Midbrain (tissue), 1 donor: Measurements from ENCODE around the gene CYB5D1.
A peak's percentile ranks its signal among the peaks of the same experiment; 100 is the strongest.

Experiments
- DNase-seq: peaks from one replicate; lab custom pipeline; 2025; lab: John Stamatoyannopoulos, UW

CYB5D1 gene

DNA sequence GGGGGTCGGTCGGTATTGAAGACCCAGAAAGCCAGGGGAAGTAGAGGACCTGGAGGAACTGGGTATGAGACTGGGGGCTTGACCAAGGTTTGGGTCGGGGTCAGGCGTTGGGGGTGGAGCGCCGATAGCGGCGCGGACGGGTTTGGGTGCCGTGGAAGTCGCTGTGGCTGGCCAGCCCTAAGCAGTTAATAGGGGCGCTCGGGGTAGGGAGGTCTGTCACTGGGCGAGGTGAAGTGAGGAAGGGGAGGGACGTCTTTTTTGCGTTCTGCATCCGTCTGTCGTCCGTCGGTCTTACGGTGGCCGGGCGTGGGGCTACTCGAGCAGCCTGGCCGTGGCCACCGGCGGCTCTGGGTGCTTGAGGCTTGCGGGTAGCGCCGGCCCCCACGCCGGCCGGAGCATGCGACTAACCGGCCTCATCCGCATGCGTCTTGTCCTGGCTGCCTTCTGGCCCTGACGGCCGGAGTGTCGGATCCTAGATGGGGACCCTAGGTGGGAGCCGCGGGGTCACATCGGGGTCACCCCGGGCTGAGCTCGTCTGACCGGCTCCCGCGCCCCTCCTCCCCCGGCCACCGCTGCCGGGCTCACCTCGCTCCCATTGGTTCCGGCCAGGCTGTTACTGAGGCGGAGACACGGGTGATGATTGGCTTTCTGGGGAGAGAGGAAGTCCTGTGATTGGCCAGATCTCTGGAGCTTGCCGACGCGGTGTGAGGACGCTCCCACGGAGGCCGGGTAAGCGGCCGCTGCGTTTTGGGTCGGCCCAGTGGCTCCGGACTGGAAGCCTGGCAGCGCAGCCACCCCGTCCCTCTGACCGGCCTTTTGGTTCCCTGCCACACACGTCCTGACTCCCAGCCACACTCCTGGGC is 13.3 kb upstream of the CYB5D1 start:
- peak; percentile 97 for DNase-seq

DNA sequence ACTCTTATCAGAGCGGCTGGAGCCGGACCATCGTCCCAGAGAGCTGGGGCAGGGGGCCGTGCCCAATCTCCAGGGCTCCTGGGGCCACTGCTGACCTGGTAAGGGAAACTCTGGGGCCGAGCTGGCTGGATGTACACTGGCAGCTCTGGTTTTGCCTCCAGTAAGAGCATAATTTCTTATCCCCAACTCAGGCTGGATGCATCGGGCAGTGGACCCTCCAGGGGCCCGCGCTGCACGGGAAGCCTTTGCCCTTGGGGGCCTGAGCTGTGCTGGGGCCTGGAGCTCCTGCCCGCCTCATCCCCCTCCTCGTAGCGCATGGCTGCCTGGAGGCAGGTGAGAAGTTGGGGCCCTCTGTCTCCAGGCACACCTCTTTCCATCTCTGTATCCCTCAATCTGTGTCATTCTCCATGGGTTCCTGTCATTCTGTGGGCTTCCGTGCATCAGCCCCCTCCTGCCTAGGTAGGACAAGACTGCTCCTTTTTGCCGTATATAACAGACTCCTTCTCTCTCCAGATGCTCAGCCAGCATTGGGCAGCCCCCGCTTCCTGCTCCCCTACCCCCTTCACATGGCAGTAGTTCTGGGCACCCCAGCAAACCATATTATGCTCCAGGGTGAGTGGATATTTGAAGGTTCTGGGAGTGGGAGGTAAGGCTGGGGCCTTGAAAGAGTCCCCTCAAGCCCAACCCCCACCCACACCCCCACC is 12.3 kb upstream of the CYB5D1 start:
- no peak for DNase-seq

DNA sequence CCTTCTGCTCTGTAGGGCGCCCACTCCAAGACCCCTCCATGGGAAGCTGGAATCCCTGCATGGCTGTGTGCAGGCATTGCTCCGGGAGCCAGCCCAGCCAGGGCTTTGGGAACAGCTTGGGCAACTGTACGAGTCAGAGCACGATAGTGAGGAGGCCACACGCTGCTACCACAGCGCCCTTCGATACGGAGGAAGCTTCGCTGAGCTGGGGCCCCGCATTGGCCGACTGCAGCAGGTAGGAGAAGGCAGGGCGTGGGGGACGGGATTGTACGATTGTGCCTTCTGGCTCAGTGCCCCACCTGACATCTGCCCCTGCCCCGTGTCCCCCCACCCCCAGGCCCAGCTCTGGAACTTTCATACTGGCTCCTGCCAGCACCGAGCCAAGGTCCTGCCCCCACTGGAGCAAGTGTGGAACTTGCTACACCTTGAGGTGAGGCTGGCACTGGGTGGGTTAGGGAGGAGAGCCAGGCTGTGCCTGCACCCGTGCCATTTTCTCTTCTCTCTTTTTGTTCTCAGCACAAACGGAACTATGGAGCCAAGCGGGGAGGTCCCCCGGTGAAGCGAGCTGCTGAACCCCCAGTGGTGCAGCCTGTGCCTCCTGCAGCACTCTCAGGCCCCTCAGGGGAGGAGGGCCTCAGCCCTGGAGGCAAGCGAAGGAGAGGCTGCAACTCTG is 11.6 kb upstream of the CYB5D1 start:
- no peak for DNase-seq

DNA sequence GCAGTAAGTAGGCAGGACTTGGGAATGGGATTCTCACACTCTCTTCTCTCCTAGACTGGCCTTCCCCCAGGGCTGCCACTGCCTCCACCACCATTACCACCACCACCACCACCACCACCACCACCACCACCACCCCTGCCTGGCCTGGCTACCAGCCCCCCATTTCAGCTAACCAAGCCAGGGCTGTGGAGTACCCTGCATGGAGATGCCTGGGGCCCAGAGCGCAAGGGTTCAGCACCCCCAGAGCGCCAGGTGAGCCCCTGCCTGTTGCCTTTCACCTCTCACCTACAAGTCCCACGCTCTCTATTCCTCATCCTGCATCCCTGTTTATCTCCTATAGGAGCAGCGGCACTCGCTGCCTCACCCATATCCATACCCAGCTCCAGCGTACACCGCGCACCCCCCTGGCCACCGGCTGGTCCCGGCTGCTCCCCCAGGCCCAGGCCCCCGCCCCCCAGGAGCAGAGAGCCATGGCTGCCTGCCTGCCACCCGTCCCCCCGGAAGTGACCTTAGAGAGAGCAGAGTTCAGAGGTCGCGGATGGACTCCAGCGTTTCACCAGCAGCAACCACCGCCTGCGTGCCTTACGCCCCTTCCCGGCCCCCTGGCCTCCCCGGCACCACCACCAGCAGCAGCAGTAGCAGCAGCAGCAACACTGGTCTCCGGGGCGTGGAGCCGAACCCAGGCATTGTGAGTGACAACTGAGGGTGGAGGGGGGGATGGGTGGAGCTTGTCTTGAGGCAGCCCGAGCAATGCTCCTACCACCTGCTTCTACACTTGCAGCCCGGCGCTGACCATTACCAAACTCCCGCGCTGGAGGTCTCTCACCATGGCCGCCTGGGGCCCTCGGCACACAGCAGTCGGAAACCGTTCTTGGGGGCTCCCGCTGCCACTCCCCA is 10.8 kb upstream of the CYB5D1 start:
- DNase-seq, result no peak

DNA sequence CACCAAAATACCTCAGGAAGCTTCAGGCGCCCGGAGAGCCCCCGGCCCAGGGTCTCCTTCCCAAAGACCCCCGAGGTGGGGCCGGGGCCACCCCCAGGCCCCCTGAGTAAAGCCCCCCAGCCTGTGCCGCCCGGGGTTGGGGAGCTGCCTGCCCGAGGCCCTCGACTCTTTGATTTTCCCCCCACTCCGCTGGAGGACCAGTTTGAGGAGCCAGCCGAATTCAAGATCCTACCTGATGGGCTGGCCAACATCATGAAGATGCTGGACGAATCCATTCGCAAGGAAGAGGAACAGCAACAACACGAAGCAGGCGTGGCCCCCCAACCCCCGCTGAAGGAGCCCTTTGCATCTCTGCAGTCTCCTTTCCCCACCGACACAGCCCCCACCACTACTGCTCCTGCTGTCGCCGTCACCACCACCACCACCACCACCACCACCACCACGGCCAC is 9.6 kb upstream of the CYB5D1 start:
- DNase-seq, result no peak

DNA sequence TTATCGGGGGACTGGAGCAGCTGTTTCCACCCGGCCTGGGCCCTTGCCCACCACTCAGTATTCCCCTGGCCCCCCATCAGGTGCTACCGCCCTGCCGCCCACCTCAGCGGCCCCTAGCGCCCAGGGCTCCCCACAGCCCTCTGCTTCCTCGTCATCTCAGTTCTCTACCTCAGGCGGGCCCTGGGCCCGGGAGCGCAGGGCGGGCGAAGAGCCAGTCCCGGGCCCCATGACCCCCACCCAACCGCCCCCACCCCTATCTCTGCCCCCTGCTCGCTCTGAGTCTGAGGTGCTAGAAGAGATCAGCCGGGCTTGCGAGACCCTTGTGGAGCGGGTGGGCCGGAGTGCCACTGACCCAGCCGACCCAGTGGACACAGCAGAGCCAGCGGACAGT is 9.1 kb upstream of the CYB5D1 start:
- no peak for DNase-seq

DNA sequence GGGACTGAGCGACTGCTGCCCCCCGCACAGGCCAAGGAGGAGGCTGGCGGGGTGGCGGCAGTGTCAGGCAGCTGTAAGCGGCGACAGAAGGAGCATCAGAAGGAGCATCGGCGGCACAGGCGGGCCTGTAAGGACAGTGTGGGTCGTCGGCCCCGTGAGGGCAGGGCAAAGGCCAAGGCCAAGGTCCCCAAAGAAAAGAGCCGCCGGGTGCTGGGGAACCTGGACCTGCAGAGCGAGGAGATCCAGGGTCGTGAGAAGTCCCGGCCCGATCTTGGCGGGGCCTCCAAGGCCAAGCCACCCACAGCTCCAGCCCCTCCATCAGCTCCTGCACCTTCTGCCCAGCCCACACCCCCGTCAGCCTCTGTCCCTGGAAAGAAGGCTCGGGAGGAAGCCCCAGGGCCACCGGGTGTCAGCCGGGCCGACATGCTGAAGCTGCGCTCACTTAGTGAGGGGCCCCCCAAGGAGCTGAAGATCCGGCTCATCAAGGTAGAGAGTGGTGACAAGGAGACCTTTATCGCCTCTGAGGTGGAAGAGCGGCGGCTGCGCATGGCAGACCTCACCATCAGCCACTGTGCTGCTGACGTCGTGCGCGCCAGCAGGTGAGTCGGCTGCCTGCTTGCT is 8.6 kb upstream of the CYB5D1 start:
- no peak for DNase-seq

DNA sequence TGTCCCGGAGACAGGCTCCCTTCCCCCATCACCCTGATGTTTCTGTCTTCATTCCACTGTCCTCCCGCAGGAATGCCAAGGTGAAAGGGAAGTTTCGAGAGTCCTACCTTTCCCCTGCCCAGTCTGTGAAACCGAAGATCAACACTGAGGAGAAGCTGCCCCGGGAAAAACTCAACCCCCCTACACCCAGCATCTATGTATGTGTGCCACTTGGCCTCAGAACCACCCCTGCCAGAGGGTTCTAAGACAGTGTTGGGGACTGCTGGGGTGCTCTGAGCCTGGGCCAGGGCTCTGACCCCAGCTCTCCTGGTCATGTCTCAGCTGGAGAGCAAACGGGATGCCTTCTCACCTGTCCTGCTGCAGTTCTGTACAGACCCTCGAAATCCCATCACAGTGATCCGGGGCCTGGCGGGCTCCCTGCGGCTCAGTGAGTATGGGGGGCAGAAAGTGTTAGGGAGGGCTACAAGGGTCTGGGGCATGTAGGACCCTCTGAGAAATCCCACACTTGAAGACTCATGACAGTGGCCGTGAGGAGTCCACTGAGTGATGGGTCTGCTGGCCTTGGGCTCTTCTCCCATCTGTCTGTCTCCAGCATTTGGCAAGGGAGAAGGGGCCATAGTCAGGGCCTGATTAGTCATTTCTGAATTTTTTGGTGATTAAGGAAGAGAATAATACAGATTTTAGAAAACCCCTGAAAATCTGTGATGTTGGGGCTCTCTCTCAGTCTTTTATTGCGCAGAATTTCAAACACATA is 7.9 kb upstream of the CYB5D1 start:
- DNase-seq, result no peak

DNA sequence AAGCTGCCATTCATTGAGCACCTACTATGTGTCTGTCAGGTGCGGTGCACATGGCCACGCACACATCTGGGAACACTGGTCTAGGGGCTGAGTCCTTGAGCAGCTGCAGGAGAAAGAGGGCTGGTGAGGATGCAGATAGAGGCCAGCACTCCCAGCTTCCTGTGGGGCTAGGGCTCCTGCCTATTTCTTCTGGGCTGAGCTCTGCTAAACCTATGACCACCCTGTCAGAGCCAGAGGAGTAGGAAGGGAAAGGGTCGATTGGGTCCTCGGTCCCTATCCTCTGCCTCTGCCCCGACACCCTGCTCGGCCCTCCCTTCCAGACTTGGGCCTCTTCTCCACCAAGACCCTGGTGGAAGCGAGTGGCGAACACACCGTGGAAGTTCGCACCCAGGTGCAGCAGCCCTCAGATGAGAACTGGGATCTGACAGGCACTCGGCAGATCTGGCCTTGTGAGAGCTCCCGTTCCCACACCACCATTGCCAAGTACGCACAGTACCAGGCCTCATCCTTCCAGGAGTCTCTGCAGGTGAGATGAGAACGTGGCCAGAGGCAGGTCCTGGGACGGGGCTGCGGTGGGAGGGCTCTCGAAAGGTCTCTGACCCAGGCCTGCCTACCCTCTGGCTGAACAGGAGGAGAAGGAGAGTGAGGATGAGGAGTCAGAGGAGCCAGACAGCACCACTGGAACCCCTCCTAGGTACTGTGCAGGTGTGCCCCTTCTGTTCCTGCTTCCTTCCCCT is 6.9 kb upstream of the CYB5D1 start:
- DNase-seq, result no peak

DNA sequence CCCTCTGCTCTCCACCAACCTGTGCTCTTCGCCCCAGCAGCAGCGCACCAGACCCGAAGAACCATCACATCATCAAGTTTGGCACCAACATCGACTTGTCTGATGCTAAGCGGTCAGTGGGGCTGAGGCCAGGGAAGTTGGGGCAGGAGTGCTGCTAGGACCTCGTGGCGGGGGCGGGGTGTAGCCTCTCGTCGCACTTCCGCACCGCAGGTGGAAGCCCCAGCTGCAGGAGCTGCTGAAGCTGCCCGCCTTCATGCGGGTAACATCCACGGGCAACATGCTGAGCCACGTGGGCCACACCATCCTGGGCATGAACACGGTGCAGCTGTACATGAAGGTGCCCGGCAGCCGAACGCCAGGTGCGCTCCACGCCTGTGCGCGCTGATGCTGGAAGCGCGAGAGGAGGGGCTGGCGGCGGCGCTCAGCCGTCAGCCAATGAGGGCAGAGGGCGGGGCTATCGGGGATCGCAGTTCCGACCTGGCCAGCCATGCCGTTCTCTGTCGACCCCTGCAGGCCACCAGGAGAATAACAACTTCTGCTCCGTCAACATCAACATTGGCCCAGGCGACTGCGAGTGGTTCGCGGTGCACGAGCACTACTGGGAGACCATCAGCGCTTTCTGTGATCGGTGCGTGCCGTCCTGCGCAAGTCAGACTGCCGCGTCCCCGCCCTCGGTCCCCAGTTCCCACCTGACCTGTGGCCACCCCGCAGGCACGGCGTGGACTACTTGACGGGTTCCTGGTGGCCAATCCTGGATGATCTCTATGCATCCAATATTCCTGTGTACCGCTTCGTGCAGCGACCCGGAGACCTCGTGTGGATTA is 6.2 kb upstream of the CYB5D1 start:
- peak; percentile 88 for DNase-seq

DNA sequence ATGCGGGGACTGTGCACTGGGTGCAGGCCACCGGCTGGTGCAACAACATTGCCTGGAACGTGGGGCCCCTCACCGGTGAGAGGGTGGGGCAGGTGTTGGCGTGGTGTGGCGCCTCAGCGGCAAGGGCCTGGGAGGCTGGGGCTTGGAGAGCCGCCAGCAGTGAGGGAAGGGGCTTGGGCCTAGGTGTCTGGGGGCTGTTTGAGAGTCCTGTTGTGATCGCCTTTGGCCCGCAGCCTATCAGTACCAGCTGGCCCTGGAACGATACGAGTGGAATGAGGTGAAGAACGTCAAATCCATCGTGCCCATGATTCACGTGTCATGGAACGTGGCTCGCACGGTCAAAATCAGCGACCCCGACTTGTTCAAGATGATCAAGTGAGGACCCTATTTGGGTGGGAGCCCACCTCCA is 5.5 kb upstream of the CYB5D1 start:
- DNase-seq, result no peak

DNA sequence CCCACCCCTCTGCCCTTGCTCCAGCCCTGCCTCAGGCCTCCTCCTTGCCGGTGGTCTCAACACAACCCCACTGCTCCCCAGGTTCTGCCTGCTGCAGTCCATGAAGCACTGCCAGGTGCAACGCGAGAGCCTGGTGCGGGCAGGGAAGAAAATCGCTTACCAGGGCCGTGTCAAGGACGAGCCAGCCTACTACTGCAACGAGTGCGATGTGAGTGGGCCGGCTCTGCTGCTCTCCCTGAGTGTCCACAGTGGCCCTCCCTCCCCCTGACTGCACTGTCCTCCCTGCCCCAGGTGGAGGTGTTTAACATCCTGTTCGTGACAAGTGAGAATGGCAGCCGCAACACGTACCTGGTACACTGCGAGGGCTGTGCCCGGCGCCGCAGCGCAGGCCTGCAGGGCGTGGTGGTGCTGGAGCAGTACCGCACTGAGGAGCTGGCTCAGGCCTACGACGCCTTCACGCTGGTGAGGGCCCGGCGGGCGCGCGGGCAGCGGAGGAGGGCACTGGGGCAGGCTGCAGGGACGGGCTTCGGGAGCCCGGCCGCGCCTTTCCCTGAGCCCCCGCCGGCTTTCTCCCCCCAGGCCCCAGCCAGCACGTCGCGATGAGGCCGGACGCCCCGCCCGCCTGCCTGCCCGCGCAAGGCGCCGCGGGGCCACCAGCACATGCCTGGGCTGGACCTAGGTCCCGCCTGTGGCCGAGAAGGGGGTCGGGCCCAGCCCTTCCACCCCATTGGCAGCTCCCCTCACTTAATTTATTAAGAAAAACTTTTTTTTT is 4.7 kb upstream of the CYB5D1 start:
- no peak for DNase-seq

DNA sequence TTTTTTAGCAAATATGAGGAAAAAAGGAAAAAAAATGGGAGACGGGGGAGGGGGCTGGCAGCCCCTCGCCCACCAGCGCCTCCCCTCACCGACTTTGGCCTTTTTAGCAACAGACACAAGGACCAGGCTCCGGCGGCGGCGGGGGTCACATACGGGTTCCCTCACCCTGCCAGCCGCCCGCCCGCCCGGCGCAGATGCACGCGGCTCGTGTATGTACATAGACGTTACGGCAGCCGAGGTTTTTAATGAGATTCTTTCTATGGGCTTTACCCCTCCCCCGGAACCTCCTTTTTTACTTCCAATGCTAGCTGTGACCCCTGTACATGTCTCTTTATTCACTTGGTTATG is 4.1 kb upstream of the CYB5D1 start:
- no peak for DNase-seq

DNA sequence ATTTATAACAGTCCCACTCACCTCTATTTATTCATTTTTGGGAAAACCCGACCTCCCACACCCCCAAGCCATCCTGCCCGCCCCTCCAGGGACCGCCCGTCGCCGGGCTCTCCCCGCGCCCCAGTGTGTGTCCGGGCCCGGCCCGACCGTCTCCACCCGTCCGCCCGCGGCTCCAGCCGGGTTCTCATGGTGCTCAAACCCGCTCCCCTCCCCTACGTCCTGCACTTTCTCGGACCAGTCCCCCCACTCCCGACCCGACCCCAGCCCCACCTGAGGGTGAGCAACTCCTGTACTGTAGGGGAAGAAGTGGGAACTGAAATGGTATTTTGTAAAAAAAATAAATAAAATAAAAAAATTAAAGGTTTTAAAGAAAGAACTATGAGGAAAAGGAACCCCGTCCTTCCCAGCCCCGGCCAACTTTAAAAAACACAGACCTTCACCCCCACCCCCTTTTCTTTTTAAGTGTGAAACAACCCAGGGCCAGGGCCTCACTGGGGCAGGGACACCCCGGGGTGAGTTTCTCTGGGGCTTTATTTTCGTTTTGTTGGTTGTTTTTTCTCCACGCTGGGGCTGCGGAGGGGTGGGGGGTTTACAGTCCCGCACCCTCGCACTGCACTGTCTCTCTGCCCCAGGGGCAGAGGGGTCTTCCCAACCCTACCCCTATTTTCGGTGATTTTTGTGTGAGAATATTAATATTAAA is 3.6 kb upstream of the CYB5D1 start:
- DNase-seq, result no peak

DNA sequence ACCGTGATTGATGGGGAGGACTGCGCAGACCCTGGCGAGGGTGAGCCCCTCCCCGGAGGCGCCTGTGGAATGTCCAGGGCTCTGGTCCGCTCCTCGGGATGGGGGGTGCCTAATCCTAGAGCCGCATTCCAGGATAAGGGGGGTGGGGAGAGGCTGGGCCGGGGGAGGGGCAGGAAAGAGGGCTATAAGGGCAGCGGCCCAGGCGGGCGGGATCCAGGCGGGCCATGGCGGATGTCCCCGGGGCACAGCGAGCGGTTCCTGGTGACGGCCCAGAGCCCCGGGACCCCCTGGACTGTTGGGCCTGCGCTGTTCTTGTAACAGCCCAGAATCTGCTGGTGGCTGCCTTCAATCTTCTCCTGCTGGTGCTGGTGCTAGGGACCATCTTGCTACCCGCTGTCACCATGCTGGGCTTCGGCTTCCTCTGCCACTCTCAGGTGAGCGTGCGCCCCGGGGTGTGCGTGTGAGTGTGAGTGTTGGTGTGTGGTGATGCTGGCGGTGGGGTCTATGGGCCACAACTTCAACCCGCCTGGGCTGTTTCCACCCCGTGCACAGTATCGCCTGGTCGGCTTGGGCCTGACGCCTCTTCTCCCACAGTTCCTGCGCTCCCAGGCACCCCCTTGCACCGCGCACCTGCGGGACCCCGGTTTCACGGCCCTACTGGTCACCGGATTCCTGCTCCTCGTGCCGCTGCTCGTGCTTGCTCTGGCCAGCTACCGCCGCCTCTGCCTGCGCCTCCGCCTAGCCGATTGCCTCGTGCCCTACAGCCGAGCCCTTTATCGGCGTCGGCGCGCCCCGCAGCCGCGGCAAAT is 2.7 kb upstream of the CYB5D1 start, which contains the start of gene TMEM88:
Gene TMEM88, plus strand, starts transcription at position 216 of the 809 bp plus-strand sequence. Its CDS starts 9 bp downstream, at position 225.
- DNase-seq, result no peak

DNA sequence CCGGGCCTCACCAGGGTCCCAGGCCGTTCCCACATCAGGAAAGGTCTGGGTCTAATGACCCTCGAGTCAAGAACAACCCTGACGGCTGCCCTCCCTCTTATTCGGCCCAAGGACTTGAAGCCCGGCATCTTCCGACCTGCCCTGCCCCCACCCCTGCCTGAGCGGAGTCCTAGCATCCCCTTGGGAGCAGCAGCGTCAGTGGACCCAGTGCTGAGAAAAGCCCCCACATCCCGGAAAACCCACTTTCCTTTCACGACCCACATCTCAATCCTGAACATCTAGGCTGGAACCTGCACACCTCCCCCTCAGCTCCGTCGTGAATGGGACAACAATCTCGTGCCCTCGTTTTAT is 2.2 kb upstream of the CYB5D1 start:
- DNase-seq, result no peak
